Measurements from ENCODE around the gene MUC20. TPM values are rescaled to one million over a fixed set of nuclear protein-coding genes. Genes with fewer than 3 reads are reported as not detected.
"Not testable (repeated sequence)": the region's sequence is repeated elsewhere in the genome, so short reads cannot be mapped to it uniquely, and the experiment has no call there.

Gene MUC20
- total and polyA plus RNA-seq, 4 donors, result 2.9 to 17.8 (median 11.1) TPM

GRCh38 chr3:195705081-195705991 is 15.4 kb upstream of the MUC20 start:
- Histone ChIP-seq H3K36me3 (ENCODE audit: control insufficient read depth in 1 of 2, insufficient read depth in 2 of 2, low read length in 1 of 2) (peaks cover 0 to 8% of the 10 kb centered on the region in 2 donors), H3K27ac (ENCODE audit: low read depth in 1 of 2, low read length in 2 of 2) (no peak overlapping the region), H3K27me3 (ENCODE audit: control insufficient read depth in 1 of 2, insufficient read depth in 2 of 2, low read length in 1 of 2) (no peaks in the 10 kb centered on the region), H3K4me1 (ENCODE audit: control insufficient read depth in 1 of 2, insufficient read depth in 2 of 2, low read length in 2 of 2) (no peaks in the 10 kb centered on the region), H3K9me3 (ENCODE audit: control insufficient read depth, low read length) (no peaks in the 10 kb centered on the region), H3K4me3 (ENCODE audit: low read length in 2 of 2) (no peak overlapping the region)
- peak; percentile 5 for ATAC-seq (ENCODE audit: low FRiP score)
- 84 to 86% methylated on average over 9 of the region's 9 CpGs for WGBS, 2 donors
- DNase-seq, result peak in 1 of 2 donors; percentile 78
- intact Hi-C loops (cut with DNase I), result no loop called here

- DNase-seq, result peak; percentile 43 to 57
- Histone ChIP-seq H3K4me3 (ENCODE audit: low read length in 2 of 2) (no peak overlapping the region), H3K27me3 (ENCODE audit: control insufficient read depth in 1 of 2, insufficient read depth in 2 of 2, low read length in 1 of 2) (no peaks in the 10 kb centered on the region), H3K27ac (ENCODE audit: low read depth in 1 of 2, low read length in 2 of 2) (no peak overlapping the region), H3K9me3 (ENCODE audit: control insufficient read depth, low read length) (no peaks in the 10 kb centered on the region), H3K4me1 (ENCODE audit: control insufficient read depth in 1 of 2, insufficient read depth in 2 of 2, low read length in 2 of 2) (no peaks in the 10 kb centered on the region), H3K36me3 (ENCODE audit: control insufficient read depth in 1 of 2, insufficient read depth in 2 of 2, low read length in 1 of 2) (peaks cover 0 to 13% of the 10 kb centered on the region in 2 donors)
- intact Hi-C loops (cut with DNase I), result no loop called here
- ATAC-seq (ENCODE audit: low FRiP score), result no peak
- 84 to 89% methylated on average over 6 of the region's 6 CpGs for WGBS, 2 donors
Measured at GRCh38 chr3:195708061-195708460, 12.7 kb upstream of the MUC20 start.

GRCh38 chr3:195708626-195709481 is 11.9 kb upstream of the MUC20 start:
- peaks cover 0 to 13% of the 10 kb centered on the region in 2 donors for H3K36me3 ChIP-seq (ENCODE audit: control insufficient read depth in 1 of 2, insufficient read depth in 2 of 2, low read length in 1 of 2)
- WGBS, 2 donors, result 92 to 94% methylated on average over 6 of the region's 6 CpGs
- no peak overlapping the region for H3K27ac ChIP-seq (ENCODE audit: low read depth in 1 of 2, low read length in 2 of 2)
- DNase-seq, result peak; percentile 33 to 41
- no peaks in the 10 kb centered on the region for H3K4me1 ChIP-seq (ENCODE audit: control insufficient read depth in 1 of 2, insufficient read depth in 2 of 2, low read length in 2 of 2)
- no peak overlapping the region for H3K4me3 ChIP-seq (ENCODE audit: low read length in 2 of 2)
- intact Hi-C loops (cut with DNase I), result no loop called here
- no peaks in the 10 kb centered on the region for H3K27me3 ChIP-seq (ENCODE audit: control insufficient read depth in 1 of 2, insufficient read depth in 2 of 2, low read length in 1 of 2)
- peak; percentile 16 for ATAC-seq (ENCODE audit: low FRiP score)
- H3K9me3 ChIP-seq (ENCODE audit: control insufficient read depth, low read length), result no peaks in the 10 kb centered on the region

GRCh38 chr3:195709676-195710085 is 11.1 kb upstream of the MUC20 start:
- Histone ChIP-seq H3K27me3 (ENCODE audit: control insufficient read depth in 1 of 2, insufficient read depth in 2 of 2, low read length in 1 of 2) (no peaks in the 10 kb centered on the region), H3K4me1 (ENCODE audit: control insufficient read depth in 1 of 2, insufficient read depth in 2 of 2, low read length in 2 of 2) (no peaks in the 10 kb centered on the region), H3K4me3 (ENCODE audit: low read length in 2 of 2) (no peak overlapping the region), H3K9me3 (ENCODE audit: control insufficient read depth, low read length) (no peaks in the 10 kb centered on the region), H3K36me3 (ENCODE audit: control insufficient read depth in 1 of 2, insufficient read depth in 2 of 2, low read length in 1 of 2) (peaks cover 1 to 13% of the 10 kb centered on the region in 2 donors), H3K27ac (ENCODE audit: low read depth in 1 of 2, low read length in 2 of 2) (no peak overlapping the region)
- WGBS, 2 donors, result 95 to 96% methylated on average over 6 of the region's 6 CpGs
- DNase-seq (peak; percentile 10 to 57), ATAC-seq (ENCODE audit: low FRiP score) (no peak)
- intact Hi-C loops (cut with DNase I), result no loop called here

GRCh38 chr3:195710126-195710905 is 10.5 kb upstream of the MUC20 start:
- ATAC-seq (ENCODE audit: low FRiP score); H3K9me3 ChIP-seq (ENCODE audit: control insufficient read depth, low read length); H3K27ac ChIP-seq (ENCODE audit: low read depth in 1 of 2, low read length in 2 of 2); H3K4me1 ChIP-seq (ENCODE audit: control insufficient read depth in 1 of 2, insufficient read depth in 2 of 2, low read length in 2 of 2); H3K27me3 ChIP-seq (ENCODE audit: control insufficient read depth in 1 of 2, insufficient read depth in 2 of 2, low read length in 1 of 2); H3K4me3 ChIP-seq (ENCODE audit: low read length in 2 of 2); intact Hi-C loops (cut with DNase I): not testable (repeated sequence)
- DNase-seq, result peak; percentile 0 to 32
- peaks cover 4 to 13% of the 10 kb centered on the region in 2 donors for H3K36me3 ChIP-seq (ENCODE audit: control insufficient read depth in 1 of 2, insufficient read depth in 2 of 2, low read length in 1 of 2)
- WGBS, 2 donors, result 64 to 65% methylated on average over 6 of the region's 6 CpGs

GRCh38 chr3:195711091-195711812 is 9.5 kb upstream of the MUC20 start:
- H3K27ac ChIP-seq (ENCODE audit: low read depth in 1 of 2, low read length in 2 of 2); H3K9me3 ChIP-seq (ENCODE audit: control insufficient read depth, low read length); H3K4me1 ChIP-seq (ENCODE audit: control insufficient read depth in 1 of 2, insufficient read depth in 2 of 2, low read length in 2 of 2); intact Hi-C loops (cut with DNase I); H3K27me3 ChIP-seq (ENCODE audit: control insufficient read depth in 1 of 2, insufficient read depth in 2 of 2, low read length in 1 of 2); H3K4me3 ChIP-seq (ENCODE audit: low read length in 2 of 2): not testable (repeated sequence)
- peak; percentile 41 to 71 for DNase-seq
- peak; percentile 24 for ATAC-seq (ENCODE audit: low FRiP score)
- 45 to 68% methylated on average over 2 of the region's 2 CpGs for WGBS, 2 donors
- peaks cover 4 to 16% of the 10 kb centered on the region in 2 donors for H3K36me3 ChIP-seq (ENCODE audit: control insufficient read depth in 1 of 2, insufficient read depth in 2 of 2, low read length in 1 of 2)

GRCh38 chr3:195711813-195712534 is 8.8 kb upstream of the MUC20 start:
- intact Hi-C loops (cut with DNase I), result no loop called here
- WGBS, 2 donors, result 88 to 90% methylated on average over 12 of the region's 12 CpGs
- ATAC-seq (ENCODE audit: low FRiP score), result no peak

More at GRCh38 chr3:195711813-195712534, 8.8 kb upstream of the MUC20 start:
- Histone ChIP-seq H3K36me3 (ENCODE audit: control insufficient read depth in 1 of 2, insufficient read depth in 2 of 2, low read length in 1 of 2) (peaks cover 4 to 16% of the 10 kb centered on the region in 2 donors), H3K27ac (ENCODE audit: low read depth in 1 of 2, low read length in 2 of 2) (no peak overlapping the region), H3K9me3 (ENCODE audit: control insufficient read depth, low read length) (no peaks in the 10 kb centered on the region), H3K4me1 (ENCODE audit: control insufficient read depth in 1 of 2, insufficient read depth in 2 of 2, low read length in 2 of 2) (no peaks in the 10 kb centered on the region), H3K4me3 (ENCODE audit: low read length in 2 of 2) (no peak overlapping the region), H3K27me3 (ENCODE audit: control insufficient read depth in 1 of 2, insufficient read depth in 2 of 2, low read length in 1 of 2) (no peaks in the 10 kb centered on the region)
- peak; percentile 25 to 62 for DNase-seq

Data from aorta (tissue), 5 donors.